ENCODE results near the gene SPTLC1. TPM values are rescaled to one million over a fixed set of nuclear protein-coding genes. Genes with fewer than 3 reads are reported as not detected.
"Not testable (repeated sequence)": the region's sequence is repeated elsewhere in the genome, so short reads cannot be mapped to it uniquely, and the experiment has no call there.

Gene SPTLC1
- total and polyA plus RNA-seq, 3 donors from 2014 or later: 71.6 to 104 (median 77.1) TPM

- 91 to 93% methylated on average over 10 of the region's 10 CpGs for WGBS, 2 donors
- TF ChIP-seq CTCF (IDR thresholded peaks at IDR 0.05): no peak
- TF ChIP-seq POLR2A (IDR thresholded peaks at IDR 0.05): no peak
- H3K4me1 ChIP-seq: no peaks in the 10 kb centered on the region
- no peaks in the 10 kb centered on the region for H3K9me3 ChIP-seq
- no peak for DNase-seq
- no peaks in the 10 kb centered on the region for H3K36me3 ChIP-seq (ENCODE audit: low read depth, missing control alignments)
- intact Hi-C loops (cut with DNase I; ENCODE audit: low total_unique reads): no loop called here
- H3K4me3 ChIP-seq: no peak overlapping the region
- H3K27me3 ChIP-seq: no peaks in the 10 kb centered on the region
- H3K27ac ChIP-seq: no peak overlapping the region
These were observed 45.6 kb upstream of the SPTLC1 start for GRCh38 chr9:92160786-92161185.

GRCh38 chr9:92159058-92159457, 43.8 kb upstream of the SPTLC1 start:
- peak; percentile 2 for DNase-seq
- 84 to 86% methylated on average over 5 of the region's 5 CpGs for WGBS, 2 donors

GRCh38 chr9:92158097-92158601, 42.9 kb upstream of the SPTLC1 start:
- no peak overlapping the region for H3K27ac ChIP-seq
- no peaks in the 10 kb centered on the region for H3K27me3 ChIP-seq
- WGBS, 2 donors: 89 to 94% methylated on average over 7 to 10 of the region's 10 CpGs
- no peak overlapping the region for H3K4me3 ChIP-seq
- H3K36me3 ChIP-seq (ENCODE audit: low read depth, missing control alignments): no peaks in the 10 kb centered on the region
- intact Hi-C loops (cut with DNase I; ENCODE audit: low total_unique reads): no loop called here
- peaks cover 4% of the 10 kb centered on the region for H3K4me1 ChIP-seq
- peak; percentile 0 for DNase-seq
- no peaks in the 10 kb centered on the region for H3K9me3 ChIP-seq
- TF ChIP-seq CTCF (IDR thresholded peaks at IDR 0.05) (no peak), POLR2A (IDR thresholded peaks at IDR 0.05) (no peak)

More at GRCh38 chr9:92159058-92159457, 43.8 kb upstream of the SPTLC1 start:
- TF ChIP-seq CTCF (IDR thresholded peaks at IDR 0.05) (no peak), POLR2A (IDR thresholded peaks at IDR 0.05) (no peak)
- intact Hi-C loops (cut with DNase I; ENCODE audit: low total_unique reads): no loop called here
- H3K4me1 ChIP-seq: no peaks in the 10 kb centered on the region
- no peak overlapping the region for H3K27ac ChIP-seq
- H3K27me3 ChIP-seq: no peaks in the 10 kb centered on the region
- H3K9me3 ChIP-seq: no peaks in the 10 kb centered on the region
- H3K4me3 ChIP-seq: no peak overlapping the region
- no peaks in the 10 kb centered on the region for H3K36me3 ChIP-seq (ENCODE audit: low read depth, missing control alignments)

GRCh38 chr9:92155736-92156135, 40.5 kb upstream of the SPTLC1 start:
- H3K9me3 ChIP-seq; H3K27ac ChIP-seq; H3K4me1 ChIP-seq; intact Hi-C loops (cut with DNase I; ENCODE audit: low total_unique reads); H3K27me3 ChIP-seq; H3K36me3 ChIP-seq (ENCODE audit: low read depth, missing control alignments); H3K4me3 ChIP-seq: not testable (repeated sequence)
- DNase-seq: peak; percentile 2
- 86 to 89% methylated on average over 12 of the region's 12 CpGs for WGBS, 2 donors

- Histone ChIP-seq H3K27ac (no peak overlapping the region), H3K9me3 (no peaks in the 10 kb centered on the region), H3K4me1 (peaks cover 4% of the 10 kb centered on the region), H3K4me3 (no peak overlapping the region), H3K36me3 (ENCODE audit: low read depth, missing control alignments) (no peaks in the 10 kb centered on the region), H3K27me3 (no peaks in the 10 kb centered on the region)
- 82 to 90% methylated on average over 12 of the region's 12 CpGs for WGBS, 2 donors
- no peak for DNase-seq
- intact Hi-C loops (cut with DNase I; ENCODE audit: low total_unique reads): no loop called here
- TF ChIP-seq CTCF (IDR thresholded peaks at IDR 0.05) (no peak), POLR2A (IDR thresholded peaks at IDR 0.05) (no peak)
These were observed 40.0 kb upstream of the SPTLC1 start for GRCh38 chr9:92155221-92155620.

- H3K4me3 ChIP-seq; H3K9me3 ChIP-seq; H3K4me1 ChIP-seq; H3K27me3 ChIP-seq; intact Hi-C loops (cut with DNase I; ENCODE audit: low total_unique reads); H3K36me3 ChIP-seq (ENCODE audit: low read depth, missing control alignments); H3K27ac ChIP-seq: not testable (repeated sequence)
- 50 to 74% methylated on average over 9 to 10 of the region's 10 CpGs for WGBS, 2 donors
- peak; percentile 10 for DNase-seq
These were observed 38.5 kb upstream of the SPTLC1 start for GRCh38 chr9:92153466-92154415.

Data from testis (tissue), 3 donors.